ENCODE data around the gene NF2.

The NF2 gene

GRCh38 chr22:29693161-29693560 is 89.7 kb downstream of the NF2 start:
- no peaks in the 10 kb centered on the region for H4K20me1 ChIP-seq (ENCODE audit: low read depth, low read length)
- H3K27me3 ChIP-seq (ENCODE audit: low read length): no peaks in the 10 kb centered on the region
- H3K4me2 ChIP-seq (ENCODE audit: low read depth, low read length, poor library complexity, severe bottlenecking): no peak overlapping the region
- no peak overlapping the region for H3K9ac ChIP-seq (ENCODE audit: low read length)
- H2AFZ ChIP-seq (ENCODE audit: low read depth, low read length, severe bottlenecking): no peak overlapping the region
- no peaks in the 10 kb centered on the region for H3F3A ChIP-seq (ENCODE audit: insufficient read depth)
- no peak overlapping the region for H3K4me3 ChIP-seq (ENCODE audit: insufficient read depth, low read length, poor library complexity, severe bottlenecking)
- H3K36me3 ChIP-seq (ENCODE audit: low read length): no peaks in the 10 kb centered on the region
- TF ChIP-seq CTCF (IDR thresholded peaks at IDR 0.05; ENCODE audit: insufficient read depth, low read length, poor library complexity, severe bottlenecking) (no peak), EZH2phosphoT487 (conservative IDR thresholded peaks at IDR 0.05; ENCODE audit: low read length) (no peak)
- no peaks in the 10 kb centered on the region for H3K79me2 ChIP-seq (ENCODE audit: insufficient read depth, low read length)
- H3K27ac ChIP-seq (ENCODE audit: low read depth, low read length): no peak overlapping the region
- no peaks in the 10 kb centered on the region for H3K9me2 ChIP-seq (replicated peaks; ENCODE audit: insufficient read depth, low read length)
- no peaks in the 10 kb centered on the region for H3K9me3 ChIP-seq (ENCODE audit: insufficient read depth, low read length)

GRCh38 chr22:29693671-29694070 is 90.2 kb downstream of the NF2 start:
- H3K4me3 ChIP-seq (ENCODE audit: insufficient read depth, low read length, poor library complexity, severe bottlenecking): no peak overlapping the region
- H3K27me3 ChIP-seq (ENCODE audit: low read length): no peaks in the 10 kb centered on the region
- TF ChIP-seq EZH2phosphoT487 (conservative IDR thresholded peaks at IDR 0.05; ENCODE audit: low read length) (no peak), CTCF (IDR thresholded peaks at IDR 0.05; ENCODE audit: insufficient read depth, low read length, poor library complexity, severe bottlenecking) (no peak)
- H3K4me2 ChIP-seq (ENCODE audit: low read depth, low read length, poor library complexity, severe bottlenecking): no peak overlapping the region
- no peaks in the 10 kb centered on the region for H3K9me3 ChIP-seq (ENCODE audit: insufficient read depth, low read length)
- H3K79me2 ChIP-seq (ENCODE audit: insufficient read depth, low read length): no peaks in the 10 kb centered on the region
- H3K36me3 ChIP-seq (ENCODE audit: low read length): no peaks in the 10 kb centered on the region
- no peaks in the 10 kb centered on the region for H3K9me2 ChIP-seq (replicated peaks; ENCODE audit: insufficient read depth, low read length)
- H2AFZ ChIP-seq (ENCODE audit: low read depth, low read length, severe bottlenecking): no peak overlapping the region
- no peak overlapping the region for H3K9ac ChIP-seq (ENCODE audit: low read length)
- H4K20me1 ChIP-seq (ENCODE audit: low read depth, low read length): no peaks in the 10 kb centered on the region
- no peak overlapping the region for H3K27ac ChIP-seq (ENCODE audit: low read depth, low read length)
- H3F3A ChIP-seq (ENCODE audit: insufficient read depth): no peaks in the 10 kb centered on the region

- no peaks in the 10 kb centered on the region for H3K9me2 ChIP-seq (replicated peaks; ENCODE audit: insufficient read depth, low read length)
- no peaks in the 10 kb centered on the region for H3K36me3 ChIP-seq (ENCODE audit: low read length)
- no peaks in the 10 kb centered on the region for H3F3A ChIP-seq (ENCODE audit: insufficient read depth)
These were observed 91.9 kb downstream of the NF2 start for GRCh38 chr22:29695129-29695926.

GRCh38 chr22:29697853-29698598 is 94.6 kb downstream of the NF2 start:
- TF ChIP-seq CTCF (IDR thresholded peaks at IDR 0.05; ENCODE audit: insufficient read depth, low read length, poor library complexity, severe bottlenecking) (no peak), EZH2phosphoT487 (conservative IDR thresholded peaks at IDR 0.05; ENCODE audit: low read length) (no peak)
- Histone ChIP-seq H3K4me2 (ENCODE audit: low read depth, low read length, poor library complexity, severe bottlenecking) (no peak overlapping the region), H3K9me2 (replicated peaks; ENCODE audit: insufficient read depth, low read length) (no peaks in the 10 kb centered on the region), H3K9me3 (ENCODE audit: insufficient read depth, low read length) (no peaks in the 10 kb centered on the region), H3K27ac (ENCODE audit: low read depth, low read length) (no peak overlapping the region), H2AFZ (ENCODE audit: low read depth, low read length, severe bottlenecking) (no peak overlapping the region), H3K4me3 (ENCODE audit: insufficient read depth, low read length, poor library complexity, severe bottlenecking) (no peak overlapping the region), H3F3A (ENCODE audit: insufficient read depth) (no peaks in the 10 kb centered on the region), H3K27me3 (ENCODE audit: low read length) (no peaks in the 10 kb centered on the region), H3K9ac (ENCODE audit: low read length) (no peak overlapping the region), H3K36me3 (ENCODE audit: low read length) (no peaks in the 10 kb centered on the region), H4K20me1 (ENCODE audit: low read depth, low read length) (no peaks in the 10 kb centered on the region), H3K79me2 (ENCODE audit: insufficient read depth, low read length) (no peaks in the 10 kb centered on the region)

More at GRCh38 chr22:29695129-29695926, 91.9 kb downstream of the NF2 start:
- H3K4me3 ChIP-seq (ENCODE audit: insufficient read depth, low read length, poor library complexity, severe bottlenecking): no peak overlapping the region
- H3K79me2 ChIP-seq (ENCODE audit: insufficient read depth, low read length): no peaks in the 10 kb centered on the region
- H3K27ac ChIP-seq (ENCODE audit: low read depth, low read length): no peak overlapping the region
- no peak for TF ChIP-seq EZH2phosphoT487 (conservative IDR thresholded peaks at IDR 0.05; ENCODE audit: low read length)
- no peak overlapping the region for H2AFZ ChIP-seq (ENCODE audit: low read depth, low read length, severe bottlenecking)
- no peak overlapping the region for H3K4me2 ChIP-seq (ENCODE audit: low read depth, low read length, poor library complexity, severe bottlenecking)
- H3K9me3 ChIP-seq (ENCODE audit: insufficient read depth, low read length): no peaks in the 10 kb centered on the region
- no peaks in the 10 kb centered on the region for H3K27me3 ChIP-seq (ENCODE audit: low read length)
- no peaks in the 10 kb centered on the region for H4K20me1 ChIP-seq (ENCODE audit: low read depth, low read length)
- H3K9ac ChIP-seq (ENCODE audit: low read length): no peak overlapping the region
